ENCODE measurements around the gene LIPA.

DNA sequence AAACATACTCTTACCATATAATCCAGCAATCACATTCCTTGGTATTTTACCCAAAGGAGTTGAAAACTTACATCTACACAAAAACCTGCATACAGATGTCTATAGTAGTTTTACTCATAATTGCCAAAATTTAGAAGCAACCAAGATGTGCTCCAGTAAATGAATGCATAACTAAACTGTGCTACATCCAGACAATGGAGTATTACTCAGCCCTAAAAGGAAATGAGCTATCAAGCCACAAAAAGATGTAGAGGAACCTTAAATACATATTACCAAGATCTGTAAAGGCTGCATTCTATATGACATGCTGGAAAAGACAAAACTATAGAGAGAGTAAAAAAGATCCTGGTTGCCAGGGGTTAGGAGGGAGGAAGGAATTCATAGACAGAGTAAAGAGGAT, 22.6 kb downstream of the LIPA start:
- TF ChIP-seq CTCF (conservative IDR thresholded peaks at IDR 0.05), result no peak
- TF ChIP-seq EZH2 (IDR thresholded peaks at IDR 0.05; ENCODE audit: low read depth), result no peak
